GM21528 (cell line): ENCODE results near the gene CDH24.

Experiments
- ATAC-seq: cut with Tn5 transposase; IDR thresholded peaks from one replicate; pipeline ENCODE4 v1.9.1; 2021; ENCODE audit warnings: mild to moderate bottlenecking, moderate library complexity; ENCODE audit not compliant: unreplicated experiment, low FRiP score

CDH24 gene

GRCh38 chr14:22997676-22998323 is 59.5 kb downstream of the CDH24 start:
- ATAC-seq, result no peak
